GM19043 (cell line): Measurements from ENCODE around the gene BAG5.
"Not testable (repeated sequence)": the region's sequence is repeated elsewhere in the genome, so short reads cannot be mapped to it uniquely, and the experiment has no call there.

Experiments
- ATAC-seq: cut with Tn5 transposase; IDR thresholded peaks from one replicate; pipeline ENCODE4 v1.9.1; 2021; ENCODE audit warnings: low read depth; ENCODE audit not compliant: unreplicated experiment

BAG5 gene

GRCh38 chr14:103535081-103535890 lies 27.2 kb downstream of the BAG5 start:
- ATAC-seq: no peak

DNA sequence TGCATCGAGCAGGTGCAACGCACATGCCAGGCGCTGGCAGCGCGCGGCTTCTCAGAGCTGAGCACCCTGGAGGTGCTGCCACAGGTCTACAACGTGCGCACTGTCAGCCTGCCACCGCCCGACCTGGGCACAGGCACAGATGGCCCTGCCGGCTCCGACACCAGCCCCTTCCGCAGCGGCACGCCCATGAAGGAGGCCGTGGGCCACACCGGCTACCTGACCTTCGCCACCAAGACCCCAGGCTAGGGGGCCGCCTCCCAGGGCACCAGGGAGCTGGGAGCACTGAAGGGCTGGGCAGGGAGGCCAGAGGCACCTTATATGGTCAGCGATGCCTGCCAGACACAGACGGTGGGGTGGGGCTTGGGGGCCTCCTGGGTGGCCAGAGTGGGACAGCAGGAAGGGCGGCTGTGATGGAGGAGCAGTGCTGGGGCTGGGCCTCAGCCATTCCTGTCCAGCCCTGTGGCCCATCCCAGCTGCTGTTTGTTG lies 27.8 kb downstream of the BAG5 start:
- no peak for ATAC-seq

DNA sequence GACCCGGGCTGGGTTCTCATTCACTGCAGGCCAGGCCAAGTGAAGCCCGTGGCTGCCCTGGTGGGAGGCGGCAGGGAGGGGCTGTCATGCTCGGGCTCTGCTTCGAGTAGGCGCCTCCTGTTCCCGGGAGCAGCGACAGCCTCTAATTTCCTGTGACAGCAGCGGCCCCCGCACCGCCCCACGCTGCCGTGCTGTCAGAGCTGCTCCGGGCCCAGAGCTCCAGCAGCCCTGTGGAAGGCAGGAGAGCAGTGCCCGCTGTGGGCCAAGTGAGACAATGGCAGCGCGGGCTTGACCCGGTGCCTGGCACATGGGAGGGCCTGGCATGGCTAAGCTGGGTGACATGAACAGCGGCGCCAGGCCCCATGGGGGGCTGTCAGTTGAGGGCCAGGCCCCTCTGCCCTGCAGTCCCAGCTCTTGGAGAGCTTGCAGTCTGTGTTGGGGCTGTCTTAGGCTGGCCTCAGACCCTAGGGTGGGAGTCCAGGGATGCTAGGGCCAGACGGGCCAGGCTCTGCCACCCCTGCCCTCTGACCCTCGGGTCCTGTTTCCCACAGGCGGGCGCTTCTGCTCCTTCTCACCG lies 28.4 kb downstream of the BAG5 start:
- no peak for ATAC-seq

- ATAC-seq: no peak
Measured at GRCh38 chr14:103533137-103533998, 29.1 kb downstream of the BAG5 start.

DNA sequence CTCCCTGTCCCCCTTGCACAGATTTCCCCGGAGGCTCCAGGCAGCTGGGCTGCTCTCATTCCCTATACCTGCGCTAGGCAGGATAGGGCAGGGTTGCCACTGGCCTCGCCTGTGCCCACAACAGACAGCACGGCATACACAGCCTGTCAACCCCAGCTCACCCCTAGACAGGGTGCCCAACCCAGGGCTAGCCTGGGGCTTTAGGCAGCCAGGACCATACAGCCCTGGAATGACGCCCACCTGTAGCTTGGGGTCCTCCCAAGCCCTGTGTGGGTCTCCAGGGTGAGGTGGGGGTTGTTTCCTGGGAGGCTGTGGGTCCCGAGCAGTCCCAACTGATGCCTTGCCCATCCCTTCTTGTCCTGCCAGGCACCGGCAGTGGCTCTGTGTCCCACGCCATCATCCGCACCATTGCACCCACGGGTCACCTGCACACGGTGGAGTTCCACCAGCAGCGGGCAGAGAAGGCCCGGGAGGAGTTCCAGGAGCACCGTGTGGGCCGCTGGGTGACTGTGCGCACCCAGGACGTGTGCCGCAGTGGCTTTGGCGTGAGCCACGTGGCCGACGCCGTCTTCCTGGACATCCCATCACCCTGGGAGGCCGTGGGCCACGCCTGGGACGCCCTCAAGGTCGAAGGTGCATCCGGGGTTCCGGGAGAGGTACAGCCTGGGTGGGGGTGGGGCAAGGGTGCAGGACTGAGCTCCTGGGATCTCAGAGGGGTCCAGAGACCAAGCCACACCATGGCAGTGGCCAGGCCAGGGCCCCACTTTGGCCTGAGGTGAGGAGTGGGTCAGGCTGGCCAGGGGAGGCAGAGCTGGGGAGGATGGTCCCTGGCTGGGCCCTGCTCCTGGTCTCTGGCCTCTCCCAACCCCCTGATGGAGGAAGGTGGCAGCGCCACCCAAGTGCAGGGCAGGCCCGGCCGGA lies 30.0 kb downstream of the BAG5 start:
- ATAC-seq: no peak

DNA sequence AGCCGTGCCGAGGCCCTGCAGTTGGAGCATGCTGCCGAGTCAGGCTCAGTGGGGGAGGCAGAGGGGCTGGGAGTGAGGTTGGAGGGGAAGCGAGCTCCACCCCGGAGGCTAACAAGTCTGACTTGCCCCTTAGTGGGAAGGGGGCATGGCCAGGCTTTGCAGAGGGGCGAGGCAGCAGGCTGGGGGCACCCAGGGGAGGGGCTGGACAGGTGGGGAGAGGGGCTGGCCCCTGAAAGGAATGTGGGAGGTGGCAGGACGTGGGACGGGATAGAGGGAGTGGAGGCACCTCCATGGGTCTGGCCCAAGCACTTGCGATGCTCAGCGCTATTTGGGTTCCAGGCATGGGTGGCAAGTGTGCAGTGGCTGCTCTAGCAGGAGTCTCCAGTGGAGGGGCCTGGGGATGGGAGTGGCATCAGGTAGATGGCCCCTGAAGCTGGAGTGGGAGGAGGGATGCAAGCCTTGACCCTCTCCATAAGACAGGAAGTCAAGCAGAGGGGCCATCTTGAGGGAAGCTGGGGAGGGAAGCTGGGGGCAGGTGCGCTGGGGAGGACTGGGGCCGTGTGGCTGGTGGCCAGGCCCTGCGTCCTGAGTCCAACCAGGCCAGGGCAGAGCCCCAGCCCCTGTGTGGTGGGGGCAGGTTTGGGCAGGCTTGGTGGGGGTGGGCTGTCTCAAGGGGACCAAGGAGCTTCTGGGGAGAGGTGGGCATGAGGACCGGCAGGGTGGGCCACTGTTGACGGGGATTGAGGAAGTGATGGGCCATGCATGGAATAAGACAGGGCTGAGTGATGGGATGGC lies 30.8 kb downstream of the BAG5 start:
- no peak for ATAC-seq

GRCh38 chr14:103530831-103531230 lies 31.6 kb downstream of the BAG5 start:
- no peak for ATAC-seq

DNA sequence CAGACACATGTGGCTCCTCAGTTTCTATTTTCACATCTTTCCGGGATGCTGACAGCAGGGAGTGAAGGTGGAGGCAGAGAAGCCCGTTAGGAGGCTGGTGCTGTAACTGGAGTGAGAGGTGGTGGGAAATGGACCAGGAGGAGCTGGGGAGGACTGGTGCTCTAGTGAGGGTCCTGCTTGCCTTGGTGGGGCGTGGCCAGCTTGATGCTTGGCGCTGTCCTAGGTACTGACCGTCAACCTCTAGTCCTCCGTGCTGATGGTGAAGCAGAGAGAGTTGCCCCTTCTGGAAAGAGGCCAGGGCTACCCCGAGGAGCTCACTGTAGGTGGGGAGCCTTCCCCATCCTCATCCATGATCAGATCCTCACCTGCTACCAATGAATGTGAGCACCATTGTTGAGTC lies 32.1 kb downstream of the BAG5 start:
- no peak for ATAC-seq

GRCh38 chr14:103529383-103530365 lies 32.8 kb downstream of the BAG5 start:
- no peak for ATAC-seq

- ATAC-seq: no peak
Measured at GRCh38 chr14:103528587-103529382, 33.7 kb downstream of the BAG5 start, which contains the start of gene TRMT61A. Gene TRMT61A, plus strand, starts transcription at chr14:103529196. Its CDS starts 783 bp downstream, at chr14:103529979.

GRCh38 chr14:103528146-103528586 lies 34.3 kb downstream of the BAG5 start:
- no peak for ATAC-seq

GRCh38 chr14:103527408-103528145 lies 34.9 kb downstream of the BAG5 start:
- ATAC-seq: peak; percentile 77

- no peak for ATAC-seq
Measured at GRCh38 chr14:103526914-103527248, 35.6 kb downstream of the BAG5 start.

DNA sequence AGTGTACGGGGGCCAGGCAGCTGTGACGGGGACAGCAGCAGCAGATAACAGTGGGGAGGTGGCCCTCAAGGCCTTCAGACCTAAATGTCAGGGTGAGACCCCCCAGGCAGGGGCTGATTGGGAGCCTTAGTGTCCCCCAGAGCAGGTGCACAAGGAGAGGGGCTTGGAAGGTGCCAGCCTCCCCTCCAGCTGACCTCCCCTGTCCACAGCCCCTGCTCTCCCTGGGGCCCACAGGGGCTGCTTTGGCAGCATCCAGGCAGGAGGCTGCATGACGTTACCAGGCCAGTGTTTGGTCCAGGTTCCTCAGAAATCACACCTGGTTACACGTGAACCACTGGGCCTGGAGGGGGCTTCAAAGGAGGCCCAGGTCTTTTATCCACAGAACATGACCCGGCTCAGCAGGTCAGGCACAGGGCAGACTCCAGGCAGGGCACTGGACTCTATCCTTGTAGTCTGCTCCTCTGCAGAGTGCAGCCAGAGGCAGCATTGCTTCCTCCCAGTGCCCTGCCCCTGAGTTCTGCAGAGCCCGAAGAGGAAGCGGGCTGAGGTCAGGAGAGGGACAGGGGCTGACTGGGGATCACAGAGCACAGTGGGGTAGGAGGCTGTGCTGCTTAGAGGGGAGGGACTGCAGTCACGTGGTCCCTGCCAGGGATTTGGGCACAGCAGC lies 36.1 kb downstream of the BAG5 start:
- no peak for ATAC-seq

DNA sequence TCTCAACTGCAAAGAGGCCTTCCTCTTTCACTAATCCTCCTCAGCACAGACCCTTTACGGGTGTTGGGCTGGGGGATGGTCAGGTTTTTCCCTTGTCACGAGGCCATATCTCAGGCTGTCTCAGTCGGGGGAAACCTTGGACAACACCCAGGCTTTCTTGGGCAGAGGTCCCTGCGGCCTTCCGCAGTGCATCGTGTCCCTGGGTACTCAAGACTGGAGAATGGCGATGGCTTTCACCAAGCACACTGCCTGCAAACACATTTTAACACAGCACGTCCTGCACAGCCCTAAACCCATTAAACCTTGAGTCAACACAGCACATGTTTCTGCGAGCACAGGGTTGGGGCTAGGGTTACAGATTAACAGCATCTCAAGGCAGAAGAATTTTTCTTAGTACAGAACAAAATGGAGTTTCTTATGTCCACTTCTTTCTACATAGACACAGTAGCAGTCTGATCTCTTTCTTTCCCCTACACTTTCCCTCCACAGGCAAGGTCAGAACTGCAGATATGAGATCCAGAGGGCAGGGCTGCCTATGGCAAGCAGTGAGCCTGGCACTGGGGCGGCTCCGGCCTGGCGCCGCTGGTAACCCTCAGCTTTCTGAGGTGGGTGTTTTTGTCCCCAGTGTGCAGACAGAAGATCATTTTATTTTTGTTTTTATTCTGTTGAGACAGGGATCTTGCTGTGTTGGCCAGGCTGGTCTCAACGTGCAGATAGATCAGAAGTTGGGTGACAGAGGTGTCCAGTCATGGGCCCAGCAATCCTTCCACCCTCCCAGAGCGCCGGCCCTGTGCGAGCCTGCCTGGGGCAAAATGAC lies 36.8 kb downstream of the BAG5 start:
- ATAC-seq: not testable (repeated sequence)
